K562 (cell line): Measurements from ENCODE around the gene ATG13. TPM values are rescaled to one million over a fixed set of nuclear protein-coding genes. Genes with fewer than 3 reads are reported as not detected.

Source experiments
- CHD7 ChIP-seq: fragments of 200-600 bp; sonication (generic); IDR thresholded peaks from one replicate; pipeline ENCODE4 v1.6.1; 2012; ENCODE audit warnings: mild to moderate bottlenecking, low read depth, low read length, inconsistent platforms
- TGIF2 ChIP-seq: sonication (generic); formaldehyde crosslinking; IDR thresholded peaks from 2 replicates; pipeline ENCODE4 v1.8.1; 2022; ENCODE audit warnings: mild to moderate bottlenecking, missing genetic modification reagents, moderate library complexity
- polyA plus RNA-seq, 8 experiments: library from polyadenylated mRNA; depleted of rRNA in 4 of 8; stranded (reverse) in 5 of 8; unstranded in 3 of 8; fragments of >200 nt; fragmentation: Nextera tagmentation in 2 of 8; fragmentation: Illumina TruSeq in 1 of 8; extraction: Ambion mirVana in 2 of 8; extraction: Trizol in 1 of 8; gene quantifications; 2 replicates each; pipeline versions ENCODE4 v1.2.1 to v1.2.3, GENCODE V29; 2011 to 2014; ENCODE audit warnings: inconsistent platforms in 1 of 8, missing spikeins in 1 of 8
- total RNA-seq, 7 experiments: library from RNA; depleted of rRNA in 6 of 7; stranded (reverse); fragments of >200 nt in 6 of 7; fragmentation: Illumina TruSeq in 2 of 7; extraction: Trizol in 2 of 7; gene quantifications; 2 replicates each; pipeline versions ENCODE4 v1.2.1 to v1.2.3, GENCODE V29; 2011 to 2021; ENCODE audit warnings: low replicate concordance in 1 of 7
- TF ChIP-seq, protein P1 (sequence below): fragments of 450-650 bp; formaldehyde crosslinking; IDR thresholded peaks from 2 replicates; pipeline ENCODE4 v1.4.0; 2020; ENCODE audit warnings: mild to moderate bottlenecking, moderate library complexity

ATG13 gene
- total and polyA plus RNA-seq, 9 of the 15 experiments (the other 6 are each of a cell fraction or from before 2014, with no cell fraction given): 13.1 to 61.5 (median 36.5) TPM

GRCh38 chr11:46695345-46696211, 78.2 kb downstream of the ATG13 start (continued):
- TF ChIP-seq TGIF2 (CRISPR knock-in tag) (no peak), CHD7 (no peak)
- TF ChIP-seq, protein P1, sequence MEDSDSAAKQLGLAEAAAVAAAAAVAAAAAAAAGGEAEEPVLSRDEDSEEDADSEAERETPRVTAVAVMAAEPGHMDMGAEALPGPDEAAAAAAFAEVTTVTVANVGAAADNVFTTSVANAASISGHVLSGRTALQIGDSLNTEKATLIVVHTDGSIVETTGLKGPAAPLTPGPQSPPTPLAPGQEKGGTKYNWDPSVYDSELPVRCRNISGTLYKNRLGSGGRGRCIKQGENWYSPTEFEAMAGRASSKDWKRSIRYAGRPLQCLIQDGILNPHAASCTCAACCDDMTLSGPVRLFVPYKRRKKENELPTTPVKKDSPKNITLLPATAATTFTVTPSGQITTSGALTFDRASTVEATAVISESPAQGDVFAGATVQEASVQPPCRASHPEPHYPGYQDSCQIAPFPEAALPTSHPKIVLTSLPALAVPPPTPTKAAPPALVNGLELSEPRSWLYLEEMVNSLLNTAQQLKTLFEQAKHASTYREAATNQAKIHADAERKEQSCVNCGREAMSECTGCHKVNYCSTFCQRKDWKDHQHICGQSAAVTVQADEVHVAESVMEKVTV: no peak
